Motor neuron (in vitro differentiated cells): Measurements from ENCODE around the gene TPRG1. TPM values are rescaled to one million over a fixed set of nuclear protein-coding genes. Genes with fewer than 3 reads are reported as not detected.

Experiments
- ATAC-seq, 8 experiments: fragments of 200-7000 bp; cut with Tn5 transposase; replicated peaks in 6 of 8; 2 replicates each; pipeline ENCODE4 v1.8.0; 2021; ENCODE audit warnings: mild to moderate bottlenecking in 8 of 8, moderate library complexity in 8 of 8
- H3K27ac ChIP-seq, 2 donors: fragments of 250-450 bp; sonication (Bioruptor Pico); 2 replicates each; pipeline ENCODE4 v1.9.0; 2021; ENCODE audit warnings: antibody characterized with exemption in 2 of 2, mild to moderate bottlenecking in 2 of 2, moderate library complexity in 1 of 2
- H3K4me1 ChIP-seq, 2 donors: fragments of 250-450 bp; sonication (Bioruptor Pico); replicated peaks in 1 of 2; 2 replicates each; pipeline ENCODE4 v1.6.1; 2021; ENCODE audit warnings: antibody characterized with exemption in 2 of 2, mild to moderate bottlenecking in 2 of 2, moderate library complexity in 1 of 2
- H3K4me3 ChIP-seq, 5 donors: fragments of 250-450 bp; sonication (Bioruptor Pico); 2 replicates each; pipeline ENCODE4 v1.9.0; 2021; ENCODE audit warnings: antibody characterized with exemption in 5 of 5, mild to moderate bottlenecking in 5 of 5, moderate library complexity in 4 of 5
- WGBS, 10 experiments: fragments of 450-650 bp; shearing (Covaris generic); methylation state at CpG; one replicate each; pipeline ENCODE4 v1.0.0; 2022; 5-methylcytosine and 5-hydroxymethylcytosine counted together
- in situ Hi-C, 9 experiments: fragments of 400-800 bp; cut with MboI; loops; one replicate each; pipeline ENCODE4 v1.15.0; 2021; ENCODE audit warnings: low sequenced_read_pairs in 9 of 9, low pct_unique_long_range_greater_than_20kb in 2 of 9; ENCODE audit not compliant: unreplicated experiment in 9 of 9
- total RNA-seq, 8 experiments: library from RNA; unstranded; fragments of 300-600 nt; gene quantifications; 2 replicates each; pipeline versions ENCODE4 v1.2.3 to v1.2.4, GENCODE V29; 2022

Gene TPRG1
- total RNA-seq, 8 experiments from 2014 or later: 0.31 to 3.2 (median 2.4) TPM

DNA sequence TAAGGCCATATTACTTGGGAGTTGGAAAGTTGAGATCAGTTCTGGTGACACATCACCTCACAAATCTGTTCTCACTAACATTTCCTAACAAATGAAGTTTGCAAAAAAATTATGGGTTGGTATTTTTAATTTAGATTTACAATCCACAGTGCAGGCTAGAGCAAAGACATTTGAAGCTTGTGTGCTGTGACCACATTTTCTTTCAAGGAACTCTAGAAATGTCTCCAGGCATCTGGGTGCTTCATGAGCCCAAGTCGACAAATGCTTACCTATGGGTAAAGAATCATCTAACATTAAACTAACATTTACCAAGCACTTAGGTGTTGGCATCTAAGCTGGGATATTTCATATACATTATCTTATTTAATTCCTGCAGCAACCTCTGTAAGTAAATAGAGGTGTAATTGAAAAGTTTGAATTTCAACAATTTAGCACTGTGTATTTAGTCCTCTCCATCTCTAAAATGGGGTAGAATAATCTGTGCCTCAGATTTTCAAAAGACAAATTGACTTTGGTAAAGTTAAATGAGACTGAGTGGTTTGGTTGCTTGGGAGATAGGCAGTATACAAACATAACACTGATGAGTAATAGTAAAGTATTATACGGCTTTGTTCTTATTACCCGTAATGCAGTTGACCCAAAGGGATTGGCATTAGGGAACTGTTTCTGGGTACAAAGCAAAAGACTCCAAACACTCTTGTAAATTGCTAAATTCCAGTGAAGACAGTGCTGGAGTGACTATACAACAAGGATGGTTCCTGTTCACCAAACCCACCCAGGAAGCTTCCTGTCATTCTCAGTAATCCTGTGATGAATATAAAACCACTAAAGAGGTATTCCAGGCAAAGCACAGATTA, 162.5 kb downstream of the TPRG1 start:
- Histone ChIP-seq H3K27ac (no peak overlapping the region), H3K4me1 (no peaks in the 10 kb centered on the region), H3K4me3 (no peak overlapping the region)
- ATAC-seq: peak in 2 of 8 experiments; percentile 54 to 80
- in situ Hi-C loops: no loop called here
- 40 to 100% (median 92%) methylated on average over 1 to 3 of the region's 3 CpGs; no CpG with 5 or more reads in 1 of the 10 experiments for WGBS, 10 experiments

- ATAC-seq: no peak
- H3K4me1 ChIP-seq: no peaks in the 10 kb centered on the region
- H3K4me3 ChIP-seq: no peak overlapping the region
- in situ Hi-C loops: no loop called here
- no peak overlapping the region for H3K27ac ChIP-seq
These were observed 165.9 kb downstream of the TPRG1 start for GRCh38 chr3:189337673-189338091.

DNA sequence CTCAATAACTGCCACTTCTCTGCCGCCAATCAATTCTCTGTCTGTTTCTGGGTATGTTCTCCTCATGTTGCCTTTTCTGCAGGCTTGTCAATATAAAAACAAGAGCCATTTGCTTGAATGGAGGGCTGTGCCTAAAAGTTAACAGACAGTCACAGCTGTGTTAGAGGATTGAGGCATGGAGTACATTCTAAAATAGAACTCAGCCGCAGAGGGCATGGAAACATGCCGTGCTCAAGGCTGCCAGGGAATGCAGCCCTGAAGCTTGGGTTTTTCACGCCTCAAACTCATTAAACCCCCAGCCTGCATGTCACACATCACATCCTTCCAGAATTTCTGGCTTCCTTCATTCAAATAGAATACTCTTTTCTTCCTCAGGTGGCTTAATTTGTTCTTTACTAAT, 166.6 kb downstream of the TPRG1 start:
- 61 to 100% (median 90%) methylated on average over 1 to 4 of the region's 4 CpGs; no CpG with 5 or more reads in 2 of the 10 experiments for WGBS, 10 experiments
- in situ Hi-C loops: no loop called here
- Histone ChIP-seq H3K27ac (no peak overlapping the region), H3K4me3 (no peak overlapping the region), H3K4me1 (no peaks in the 10 kb centered on the region)
- ATAC-seq: no peak

GRCh38 chr3:189339996-189340395, 168.2 kb downstream of the TPRG1 start:
- WGBS, 10 experiments: 50 to 100% (median 93%) methylated on average over 1 to 5 of the region's 5 CpGs; no CpG with 5 or more reads in 1 of the 10 experiments
- Histone ChIP-seq H3K4me3 (no peak overlapping the region), H3K4me1 (no peaks in the 10 kb centered on the region), H3K27ac (no peak overlapping the region)
- in situ Hi-C loops: no loop called here
- ATAC-seq: no peak

GRCh38 chr3:189340680-189341460, 169.1 kb downstream of the TPRG1 start:
- 70 to 100% (median 83%) methylated on average over 2 to 7 of the region's 7 CpGs; no CpG with 5 or more reads in 2 of the 10 experiments for WGBS, 10 experiments
- ATAC-seq: no peak
- no peaks in the 10 kb centered on the region for H3K4me1 ChIP-seq
- in situ Hi-C loops: no loop called here
- H3K4me3 ChIP-seq: no peak overlapping the region
- no peak overlapping the region for H3K27ac ChIP-seq

DNA sequence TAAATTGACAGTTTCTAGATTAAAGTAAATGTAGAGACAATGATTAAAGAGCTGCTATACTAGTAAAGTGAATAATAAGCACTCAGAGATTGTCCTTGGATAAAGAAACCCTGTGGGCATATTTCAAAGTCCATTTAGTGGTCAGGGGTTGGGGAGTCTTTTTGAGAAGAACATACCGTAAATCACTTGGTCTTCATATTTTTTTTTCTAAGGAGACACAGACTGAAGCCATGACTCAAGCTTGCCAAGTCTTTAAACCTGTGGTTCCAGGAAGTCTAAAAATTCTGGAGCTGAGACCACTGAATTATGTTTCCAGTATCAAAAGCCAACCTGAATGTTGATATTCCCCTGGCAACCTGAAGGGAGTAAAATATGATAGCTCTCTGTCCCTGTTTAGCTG, 171.0 kb downstream of the TPRG1 start:
- ATAC-seq: no peak
- Histone ChIP-seq H3K4me3 (no peak overlapping the region), H3K27ac (no peak overlapping the region), H3K4me1 (no peaks in the 10 kb centered on the region)
- WGBS, 10 experiments: 88 to 100% (median 95%) methylated on average over 1 of the region's 1 CpG; no CpG with 5 or more reads in 6 of the 10 experiments
- in situ Hi-C loops: no loop called here

DNA sequence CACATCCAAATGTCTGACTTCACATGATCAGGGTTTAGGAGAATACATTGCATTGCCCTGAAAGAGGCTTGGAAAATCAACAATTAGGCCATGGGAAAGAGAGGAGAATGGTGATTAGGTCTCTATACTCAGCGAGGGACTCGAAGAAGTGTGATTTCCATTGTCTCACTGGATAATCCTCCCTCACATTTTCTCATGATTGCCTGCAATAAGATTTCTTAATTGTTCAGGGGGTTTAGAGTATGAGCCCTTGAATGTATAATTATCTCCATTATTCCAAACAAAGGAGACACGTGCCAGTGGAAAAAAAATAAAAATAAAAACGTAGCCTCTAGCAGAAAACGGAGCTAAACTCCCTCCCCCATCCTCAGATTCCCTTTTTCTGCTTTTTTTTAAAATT, 173.2 kb downstream of the TPRG1 start:
- in situ Hi-C loops: no loop called here

GRCh38 chr3:189349772-189350171, 178.0 kb downstream of the TPRG1 start:
- H3K27ac ChIP-seq: no peak overlapping the region
- no peaks in the 10 kb centered on the region for H3K4me1 ChIP-seq
- no peak overlapping the region for H3K4me3 ChIP-seq
- 0 to 100% (median 86%) methylated on average over 2 to 3 of the region's 3 CpGs for WGBS, 10 experiments
- in situ Hi-C loops: no loop called here
- ATAC-seq: no peak

More for the DNA sequence above, 173.2 kb downstream of the TPRG1 start:
- Histone ChIP-seq H3K27ac (no peak overlapping the region), H3K4me1 (no peaks in the 10 kb centered on the region), H3K4me3 (no peak overlapping the region)
- 26 to 100% (median 80%) methylated on average over 1 to 5 of the region's 5 CpGs; no CpG with 5 or more reads in 1 of the 10 experiments for WGBS, 10 experiments
- no peak for ATAC-seq

DNA sequence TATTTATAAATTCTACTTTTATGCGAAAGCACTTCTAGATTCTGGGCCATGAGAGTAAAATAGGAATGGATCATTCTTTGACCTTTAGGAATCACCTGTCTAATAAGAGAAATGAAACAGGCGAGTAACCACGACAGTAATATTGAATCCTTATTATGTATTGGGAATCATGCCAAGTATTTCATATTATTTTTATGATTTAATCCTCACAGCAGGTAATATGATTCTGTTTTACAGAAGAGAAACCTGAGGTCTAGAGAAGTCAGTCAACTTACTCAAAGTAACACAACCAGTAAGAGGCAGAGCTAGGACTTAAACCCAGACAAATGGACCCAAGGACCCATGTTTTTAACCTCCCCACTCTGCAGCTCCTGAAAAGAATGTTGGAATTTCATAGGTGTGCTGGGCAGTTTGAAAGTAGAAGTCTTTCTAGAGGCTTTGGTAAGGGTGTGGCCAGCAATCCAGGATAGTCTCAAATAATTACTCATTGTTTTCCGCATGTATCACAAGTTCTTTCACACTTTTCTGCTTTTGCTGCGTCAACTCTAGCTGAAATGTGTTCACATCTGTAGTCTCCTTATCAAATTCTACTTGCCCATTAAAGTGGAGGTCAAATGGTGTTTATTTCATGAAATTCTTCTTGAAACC, 181.7 kb downstream of the TPRG1 start:
- no peaks in the 10 kb centered on the region for H3K4me1 ChIP-seq
- ATAC-seq: no peak
- WGBS, 10 experiments: 60 to 100% (median 92%) methylated on average over 2 to 5 of the region's 5 CpGs
- H3K4me3 ChIP-seq: no peak overlapping the region
- no peak overlapping the region for H3K27ac ChIP-seq
- in situ Hi-C loops: no loop called here

DNA sequence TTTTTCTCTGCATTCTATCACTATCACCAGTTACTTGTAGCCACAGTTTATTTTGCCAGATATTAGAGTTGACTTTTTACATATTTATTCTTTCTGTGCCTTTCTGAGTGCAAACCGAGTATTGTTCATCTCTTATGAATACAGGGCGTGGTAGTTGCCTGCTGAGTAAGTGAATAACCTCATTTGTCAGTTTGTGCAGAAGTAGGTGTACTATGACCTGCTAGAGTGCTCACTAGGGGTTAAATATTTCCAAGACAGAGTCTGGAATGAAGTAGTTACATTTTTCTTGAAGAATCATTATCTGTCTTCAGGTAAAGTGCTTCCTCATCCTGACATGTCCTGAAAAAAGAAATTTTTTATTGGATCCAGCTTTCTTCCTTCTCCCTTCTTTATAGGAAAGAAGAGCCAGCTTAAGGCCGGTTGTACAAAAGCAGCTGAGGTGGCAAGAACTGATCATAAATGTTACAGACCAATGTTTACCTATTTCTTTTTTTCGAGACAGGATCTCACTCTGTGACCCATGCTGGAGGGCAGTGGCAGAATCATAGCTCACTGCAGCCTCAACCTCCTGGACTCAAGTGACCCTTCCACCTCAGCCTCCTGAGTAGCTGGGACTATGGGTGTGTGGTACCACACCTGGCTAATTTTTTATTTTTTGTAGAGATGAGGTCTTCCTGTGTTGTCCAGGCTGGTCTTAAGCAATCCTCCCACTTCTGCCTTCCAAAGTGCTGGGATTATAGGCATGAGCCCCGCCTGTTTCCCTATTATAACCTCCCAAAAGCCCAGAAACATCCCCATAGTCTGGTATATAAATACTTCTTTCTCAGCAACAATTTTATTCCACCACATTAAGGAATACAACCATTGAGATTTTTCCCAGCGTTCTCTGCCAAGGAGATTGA, 182.5 kb downstream of the TPRG1 start:
- in situ Hi-C loops: no loop called here
- no peak overlapping the region for H3K4me3 ChIP-seq
- peak in 1 of 8 experiments; percentile 18 for ATAC-seq
- no peaks in the 10 kb centered on the region for H3K4me1 ChIP-seq
- no peak overlapping the region for H3K27ac ChIP-seq
- WGBS, 10 experiments: 38 to 92% (median 82%) methylated on average over 1 to 6 of the region's 6 CpGs

GRCh38 chr3:189355115-189355480, 183.3 kb downstream of the TPRG1 start:
- in situ Hi-C loops: no loop called here
- no peak overlapping the region for H3K27ac ChIP-seq
- no peak for ATAC-seq
- 17 to 90% (median 77%) methylated on average over 1 to 2 of the region's 2 CpGs; no CpG with 5 or more reads in 3 of the 10 experiments for WGBS, 10 experiments
- no peaks in the 10 kb centered on the region for H3K4me1 ChIP-seq
- no peak overlapping the region for H3K4me3 ChIP-seq

GRCh38 chr3:189355481-189356201, 183.9 kb downstream of the TPRG1 start:
- in situ Hi-C loops: no loop called here
- ATAC-seq: peak in 4 of 8 experiments; percentile 49 to 76 (median 72)
- no peaks in the 10 kb centered on the region for H3K4me1 ChIP-seq
- H3K4me3 ChIP-seq: no peak overlapping the region
- 4 to 67% (median 55%) methylated on average over 1 to 6 of the region's 6 CpGs; no CpG with 5 or more reads in 2 of the 10 experiments for WGBS, 10 experiments
- no peak overlapping the region for H3K27ac ChIP-seq
